CD4-positive, alpha-beta T cell treated with Interferon gamma for 1 hour (primary cell): Measurements from ENCODE around the gene PHC3.
"Not testable (repeated sequence)": the region's sequence is repeated elsewhere in the genome, so short reads cannot be mapped to it uniquely, and the experiment has no call there.

Source experiments
- DNase-seq: peaks from one replicate; pipeline ENCODE4 v3.0.0-alpha.2; 2020

The PHC3 gene

GRCh38 chr3:170180908-170181885, at the start of gene PHC3:
Gene PHC3, minus strand, starts transcription at chr3:170181733. Its CDS starts 18 bp downstream, at chr3:170181715.
- peak; percentile 93 for DNase-seq

GRCh38 chr3:170228093-170228766, 46.7 kb upstream of the PHC3 start:
- DNase-seq, result no peak

GRCh38 chr3:170226426-170226960, 45.0 kb upstream of the PHC3 start:
- no peak for DNase-seq

GRCh38 chr3:170225166-170225565, 43.6 kb upstream of the PHC3 start:
- DNase-seq, result no peak

- DNase-seq, result peak; percentile 13
Observed at GRCh38 chr3:170222647-170223541, 41.4 kb upstream of the PHC3 start.

- DNase-seq, result peak; percentile 88
Observed at GRCh38 chr3:170221924-170222646, 40.6 kb upstream of the PHC3 start, which contains the start of gene PRKCI. Gene PRKCI, plus strand, starts transcription at chr3:170222424. Its CDS starts 246 bp downstream, at chr3:170222670.

GRCh38 chr3:170220871-170221270, 39.3 kb upstream of the PHC3 start:
- DNase-seq, result no peak

- DNase-seq, result no peak
Observed at GRCh38 chr3:170219850-170220249, 38.3 kb upstream of the PHC3 start.

GRCh38 chr3:170211668-170212067, 30.1 kb upstream of the PHC3 start:
- no peak for DNase-seq

GRCh38 chr3:170207717-170208116, 26.2 kb upstream of the PHC3 start:
- no peak for DNase-seq

- DNase-seq, result not testable (repeated sequence)
Observed at GRCh38 chr3:170206164-170206762, 24.7 kb upstream of the PHC3 start.

- DNase-seq, result no peak
Observed at GRCh38 chr3:170205302-170205701, 23.8 kb upstream of the PHC3 start.

GRCh38 chr3:170204509-170204908, 23.0 kb upstream of the PHC3 start:
- DNase-seq, result no peak

GRCh38 chr3:170204023-170204472, 22.5 kb upstream of the PHC3 start:
- DNase-seq, result no peak

- no peak for DNase-seq
Observed at GRCh38 chr3:170203457-170203856, 21.9 kb upstream of the PHC3 start.

- no peak for DNase-seq
Observed at GRCh38 chr3:170201527-170201926, 20.0 kb upstream of the PHC3 start.

- DNase-seq, result no peak
Observed at GRCh38 chr3:170200987-170201386, 19.5 kb upstream of the PHC3 start.

- no peak for DNase-seq
Observed at GRCh38 chr3:170196833-170197232, 15.3 kb upstream of the PHC3 start.

GRCh38 chr3:170195759-170196158, 14.2 kb upstream of the PHC3 start:
- not testable (repeated sequence) for DNase-seq

- no peak for DNase-seq
Observed at GRCh38 chr3:170189398-170190256, 8.1 kb upstream of the PHC3 start.
